Measurements from ENCODE around the gene MED16. TPM values are rescaled to one million over a fixed set of nuclear protein-coding genes. Genes with fewer than 3 reads are reported as not detected.

MED16 gene
- total and polyA plus RNA-seq, 10 of the 15 experiments (the other 5 are each of a cell fraction or from before 2014, with no cell fraction given) = 0.56 to 51.1 (median 13.6) TPM

- no TSS peak for BruUV-seq (replicated peaks)
- ChIA-PET RAD21 (ENCODE audit: unreplicated experiment) (interaction anchor here (0.8 to 2.4 kb wide), 3 partner anchors 11 to 51 kb away, joined by 3 to 10 read pairs (median 9); partner anchors contain the start of gene WDR18), CTCF (interaction anchor here (1.4 to 2.2 kb wide), 3 partner anchors 48 to 70 kb away, joined by 4 to 10 read pairs (median 7); partner anchors contain the start of gene WDR18), POLR2A (interaction anchor here (0.5 to 1.6 kb wide), 6 partner anchors 14 to 323 kb away, joined by 3 to 4 read pairs (median 3); no protein-coding TSS in a partner anchor), SMC1A (ENCODE audit: uncharacterized antibody, unreplicated experiment) (interaction anchor here (0.6 to 1.6 kb wide), 3 partner anchors 11 to 545 kb away, joined by 3 to 8 read pairs (median 3); no protein-coding TSS in a partner anchor)
- FAIRE-seq = no peak
- no peak for DNase-seq (ENCODE audit: low read depth, low spot score)
- H2AFZ ChIP-seq (ENCODE audit: control insufficient read depth, low read depth, low read length) = no peak overlapping the region
- peak overlapping the region; percentile 67; the same call in 1 of the 2 replicates for H3K9ac ChIP-seq (ENCODE audit: control insufficient read depth, insufficient read depth, low read length)
- peaks cover 21% of the 10 kb centered on the region for H3K4me1 ChIP-seq (ENCODE audit: control insufficient read depth, insufficient read depth, low read length)
- H3K79me2 ChIP-seq (ENCODE audit: control insufficient read depth, insufficient read depth, low read length) = peaks cover 60% of the 10 kb centered on the region
- H4K20me1 ChIP-seq (ENCODE audit: control insufficient read depth, insufficient read depth) = no peaks in the 10 kb centered on the region
- in situ Hi-C loops (cut with MboI) (no loop called here), intact Hi-C loops (cut with micrococcal nuclease; ENCODE audit: unreplicated experiment) (no loop called here)
- H3K4me2 ChIP-seq (ENCODE audit: control insufficient read depth, insufficient read depth) = peak overlapping the region; percentile 86
- H3K27me3 ChIP-seq (replicated peaks in 1 of 2; ENCODE audit: control insufficient read depth in 2 of 2, insufficient read depth in 2 of 2, low read length in 1 of 2) = no peaks in the 10 kb centered on the region
- 59% methylated on average over 8 of the region's 14 CpGs for WGBS (ENCODE audit: insufficient coverage, insufficient replicate concordance, low lambda C conversion rate, missing lambda C conversion rate)
- no peak for TF ChIP-seq JUND (IDR thresholded peaks at IDR 0.05; ENCODE audit: low read depth, low read length)
- no peak for TF ChIP-seq SP1 (IDR thresholded peaks at IDR 0.05; ENCODE audit: low read depth, low read length)
- no peak for TF ChIP-seq BCLAF1 (IDR thresholded peaks at IDR 0.05)
- no peak for TF ChIP-seq NR2C1 (IDR thresholded peaks at IDR 0.05)
- TF ChIP-seq PKNOX1 (IDR thresholded peaks at IDR 0.05) = no peak
- TF ChIP-seq STAT1 (conservative IDR thresholded peaks at IDR 0.05) = no peak
- TF ChIP-seq ZSCAN29 (IDR thresholded peaks at IDR 0.05) = no peak
- no peak for TF ChIP-seq ZBTB4 (CRISPR knock-in tag; IDR thresholded peaks at IDR 0.05)
- TF ChIP-seq RAD51 (IDR thresholded peaks at IDR 0.05) = no peak
- TF ChIP-seq YY1 (IDR thresholded peaks at IDR 0.05; ENCODE audit: low read depth, low read length) = no peak
- TF ChIP-seq KDM1A (IDR thresholded peaks at IDR 0.05; ENCODE audit: borderline replicate concordance) = no peak
- peak overlapping the region; percentile 47; the same call in 1 of the 2 replicates for H3K27ac ChIP-seq (ENCODE audit: control insufficient read depth, insufficient read depth)
- ATAC-seq = no peak
- H3K4me3 ChIP-seq = peak overlapping the region; percentile 65; the same call in 1 of the 2 replicates
- peaks cover 10 to 22% of the 10 kb centered on the region in 2 experiments for H3K36me3 ChIP-seq (ENCODE audit: control insufficient read depth in 2 of 2, insufficient read depth in 2 of 2, low read length in 1 of 2)
- peaks cover 4% of the 10 kb centered on the region for H3K9me3 ChIP-seq (replicated peaks; ENCODE audit: control insufficient read depth, insufficient read depth, low read length)
Measured at GRCh38 chr19:933553-933882, 40.5 kb upstream of the MED16 start.
